ENCODE results near the gene OTUD5.

Gene OTUD5

DNA sequence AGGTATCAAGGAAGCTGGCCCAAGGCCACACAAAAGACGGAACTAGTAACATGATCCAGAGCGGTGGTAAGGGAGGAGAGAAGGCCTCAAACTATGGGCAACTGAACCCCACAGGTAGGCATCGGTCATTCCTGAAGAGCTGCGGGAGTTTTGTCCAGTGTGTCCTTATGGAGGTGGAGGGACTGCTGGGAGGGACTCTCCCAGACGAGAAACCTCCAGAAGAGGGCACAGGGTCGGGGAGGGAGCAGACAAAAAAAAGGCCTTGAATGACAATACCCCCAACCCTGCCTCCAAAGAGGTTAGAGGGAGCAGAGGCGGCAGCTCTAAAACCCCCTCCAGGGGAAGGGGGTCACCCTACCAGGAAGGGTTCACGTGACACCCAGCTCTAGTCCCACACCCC lies 53.2 kb downstream of the OTUD5 start:
- no peak overlapping the region for H3K4me3 ChIP-seq (ENCODE audit: low read depth, low read length)
- TF ChIP-seq, protein P1, sequence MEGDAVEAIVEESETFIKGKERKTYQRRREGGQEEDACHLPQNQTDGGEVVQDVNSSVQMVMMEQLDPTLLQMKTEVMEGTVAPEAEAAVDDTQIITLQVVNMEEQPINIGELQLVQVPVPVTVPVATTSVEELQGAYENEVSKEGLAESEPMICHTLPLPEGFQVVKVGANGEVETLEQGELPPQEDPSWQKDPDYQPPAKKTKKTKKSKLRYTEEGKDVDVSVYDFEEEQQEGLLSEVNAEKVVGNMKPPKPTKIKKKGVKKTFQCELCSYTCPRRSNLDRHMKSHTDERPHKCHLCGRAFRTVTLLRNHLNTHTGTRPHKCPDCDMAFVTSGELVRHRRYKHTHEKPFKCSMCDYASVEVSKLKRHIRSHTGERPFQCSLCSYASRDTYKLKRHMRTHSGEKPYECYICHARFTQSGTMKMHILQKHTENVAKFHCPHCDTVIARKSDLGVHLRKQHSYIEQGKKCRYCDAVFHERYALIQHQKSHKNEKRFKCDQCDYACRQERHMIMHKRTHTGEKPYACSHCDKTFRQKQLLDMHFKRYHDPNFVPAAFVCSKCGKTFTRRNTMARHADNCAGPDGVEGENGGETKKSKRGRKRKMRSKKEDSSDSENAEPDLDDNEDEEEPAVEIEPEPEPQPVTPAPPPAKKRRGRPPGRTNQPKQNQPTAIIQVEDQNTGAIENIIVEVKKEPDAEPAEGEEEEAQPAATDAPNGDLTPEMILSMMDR (IDR thresholded peaks at IDR 0.05; ENCODE audit: insufficient read depth, low read depth, low read length, missing control alignments) = no peak
- no peak for DNase-seq (ENCODE audit: low read depth)

DNA sequence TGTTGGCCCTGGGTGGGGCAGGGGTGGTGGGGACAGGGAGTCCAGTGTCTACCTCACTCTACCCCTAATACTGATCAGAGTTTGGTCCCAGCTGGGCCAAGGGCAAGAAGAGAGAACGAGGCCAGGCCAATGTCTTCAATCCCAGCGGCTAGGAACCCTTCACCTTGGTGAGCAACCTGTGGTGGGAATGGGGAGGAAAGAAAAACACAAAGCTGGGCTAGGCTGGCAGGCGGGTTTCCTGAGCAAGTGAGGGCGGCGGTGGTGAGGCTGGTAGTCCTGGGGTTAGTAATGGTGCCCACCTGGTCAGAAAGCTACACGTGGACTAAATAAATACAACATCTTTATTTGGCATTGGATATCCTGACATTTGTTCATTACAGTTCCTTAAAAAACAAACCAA lies 54.1 kb downstream of the OTUD5 start:
- no peak for DNase-seq (ENCODE audit: low read depth)
- TF ChIP-seq, protein P1 (IDR thresholded peaks at IDR 0.05; ENCODE audit: insufficient read depth, low read depth, low read length, missing control alignments) = no peak

DNA sequence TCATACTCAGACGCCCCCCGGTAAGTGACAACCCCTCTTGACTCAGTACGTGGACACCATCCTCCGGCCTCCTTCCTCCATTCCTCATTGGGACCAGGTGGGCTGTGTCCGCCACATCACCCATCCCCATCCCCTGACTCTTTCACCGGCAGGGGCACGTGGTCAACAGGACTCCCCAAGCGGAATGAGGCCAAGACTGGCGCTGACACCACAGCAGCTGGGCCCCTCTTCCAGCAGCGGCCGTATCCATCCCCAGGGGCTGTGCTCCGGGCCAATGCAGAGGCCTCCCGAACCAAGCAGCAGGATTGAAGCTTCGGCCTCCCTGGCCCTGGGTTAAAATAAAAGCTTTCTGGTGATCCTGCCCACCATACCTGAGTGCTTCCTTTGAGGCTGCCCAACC lies 54.6 kb downstream of the OTUD5 start:
- no peak for DNase-seq (ENCODE audit: low read depth)
- H3K4me3 ChIP-seq (ENCODE audit: low read depth, low read length) = no peak overlapping the region
- TF ChIP-seq, protein P1 (IDR thresholded peaks at IDR 0.05; ENCODE audit: insufficient read depth, low read depth, low read length, missing control alignments) = no peak

More for the DNA sequence above, 54.1 kb downstream of the OTUD5 start:
- H3K4me3 ChIP-seq (ENCODE audit: low read depth, low read length) = no peak overlapping the region

DNA sequence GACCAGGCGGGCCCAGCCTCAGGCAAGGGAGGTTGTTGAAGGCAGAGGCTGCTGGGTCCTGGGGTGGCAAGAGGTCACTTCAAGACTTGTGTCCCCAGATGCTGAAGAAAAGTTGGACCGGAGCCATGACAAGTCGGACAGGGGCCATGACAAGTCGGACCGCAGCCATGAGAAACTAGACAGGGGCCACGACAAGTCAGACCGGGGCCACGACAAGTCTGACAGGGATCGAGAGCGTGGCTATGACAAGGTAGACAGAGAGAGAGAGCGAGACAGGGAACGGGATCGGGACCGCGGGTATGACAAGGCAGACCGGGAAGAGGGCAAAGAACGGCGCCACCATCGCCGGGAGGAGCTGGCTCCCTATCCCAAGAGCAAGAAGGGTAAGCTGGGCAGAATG lies 55.3 kb downstream of the OTUD5 start:
- DNase-seq (ENCODE audit: low read depth) = no peak
- H3K4me3 ChIP-seq (ENCODE audit: low read depth, low read length) = no peak overlapping the region
- TF ChIP-seq, protein P1 (IDR thresholded peaks at IDR 0.05; ENCODE audit: insufficient read depth, low read depth, low read length, missing control alignments) = no peak

DNA sequence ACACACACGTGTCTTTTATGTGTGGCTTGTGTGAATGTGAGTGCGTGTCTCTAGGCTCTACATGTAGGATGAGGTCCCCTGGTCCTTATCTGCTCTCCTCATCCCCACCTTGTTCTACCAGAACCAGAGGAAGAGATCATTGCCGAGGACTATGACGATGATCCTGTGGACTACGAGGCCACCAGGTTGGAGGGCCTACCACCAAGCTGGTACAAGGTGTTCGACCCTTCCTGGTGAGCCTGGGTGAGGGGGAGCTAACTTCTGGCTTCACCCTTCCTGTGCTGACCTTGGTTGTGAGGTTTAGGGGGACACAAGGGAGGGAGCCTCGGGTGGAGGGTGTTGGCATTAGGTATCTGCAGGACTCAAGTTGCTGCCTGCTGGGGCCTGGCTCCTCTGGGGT lies 56.3 kb downstream of the OTUD5 start:
- DNase-seq (ENCODE audit: low read depth) = no peak
- TF ChIP-seq, protein P1 (IDR thresholded peaks at IDR 0.05; ENCODE audit: insufficient read depth, low read depth, low read length, missing control alignments) = no peak
- no peak overlapping the region for H3K4me3 ChIP-seq (ENCODE audit: low read depth, low read length)

DNA sequence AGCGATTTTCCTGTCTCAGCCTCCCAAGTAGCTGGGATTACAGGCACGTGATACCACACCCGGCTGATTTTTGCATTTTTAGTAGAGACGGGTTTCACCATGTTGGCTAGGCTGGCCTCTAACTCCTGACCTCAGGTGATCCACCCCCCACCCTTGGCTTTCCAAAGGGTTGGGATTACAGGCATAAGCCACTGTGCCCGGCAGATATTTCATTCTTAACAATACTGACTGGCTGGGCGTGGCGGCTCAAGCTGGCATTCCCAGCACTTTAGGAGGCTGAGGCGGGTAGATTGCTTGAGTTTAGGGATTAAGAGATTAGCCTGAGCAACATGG lies 58.4 kb downstream of the OTUD5 start:
- DNase-seq (ENCODE audit: low read depth) = no peak
- H3K4me3 ChIP-seq (ENCODE audit: low read depth, low read length) = peak overlapping the region; percentile 61

More for the DNA sequence above, 58.4 kb downstream of the OTUD5 start:
- TF ChIP-seq, protein P1 (IDR thresholded peaks at IDR 0.05; ENCODE audit: insufficient read depth, low read depth, low read length, missing control alignments) = no peak
